OCI-LY7 (cell line): ENCODE measurements around the gene KCNQ2. TPM values are rescaled to one million over a fixed set of nuclear protein-coding genes. Genes with fewer than 3 reads are reported as not detected.

Experiments
- BruUV-seq: library from RNA; stranded (reverse); fragments of 400-500 nt; replicated peaks from 2 replicates; lab custom pipeline; 2021; lab: Mats Ljungman, UMichigan
- CTCF ChIA-PET: fragments of 300-600 bp; sonication (Branson Sonifier 250); formaldehyde crosslinking; loops from one replicate; lab custom pipeline; 2022; ENCODE audit warnings: antibody characterized with exemption; ENCODE audit not compliant: unreplicated experiment; lab: Charles Lee
- POLR2A ChIA-PET: fragments of 300-600 bp; sonication (Branson Sonifier 250); formaldehyde crosslinking; loops from one replicate; lab custom pipeline; 2022; ENCODE audit warnings: antibody characterized with exemption; lab: Charles Lee
- DNase-seq: peaks from one replicate; pipeline ENCODE4 v3.0.0-alpha.2; 2015; ENCODE audit warnings: low spot score
- H2AFZ ChIP-seq: fragments of 200-600 bp; sonication (generic), shearing (Covaris generic); 2 replicates; pipeline ENCODE4 v1.6.1; 2014; ENCODE audit warnings: mild to moderate bottlenecking, antibody characterized with exemption, low read length, moderate library complexity
- H3K27ac ChIP-seq: fragments of 200-600 bp; sonication (generic); 2 replicates; pipeline ENCODE4 v1.5.1; 2014; ENCODE audit warnings: mixed run types, low read depth, mild to moderate bottlenecking, moderate library complexity, low read length, inconsistent platforms; ENCODE audit not compliant: poor library complexity, severe bottlenecking
- H3K36me3 ChIP-seq: fragments of 200-600 bp; sonication (generic); 2 replicates; pipeline ENCODE4 v1.6.1; 2014; ENCODE audit warnings: mild to moderate bottlenecking, antibody characterized with exemption, low read length, moderate library complexity, mixed read lengths; ENCODE audit not compliant: insufficient read depth
- H3K4me1 ChIP-seq: fragments of 200-600 bp; sonication (generic); 2 replicates; pipeline ENCODE4 v1.5.1; 2014; ENCODE audit warnings: mild to moderate bottlenecking, low read length; ENCODE audit not compliant: insufficient read depth, poor library complexity, severe bottlenecking
- H3K4me2 ChIP-seq: fragments of 200-600 bp; sonication (generic); 2 replicates; pipeline ENCODE4 v1.6.1; 2014; ENCODE audit warnings: mild to moderate bottlenecking, low read length
- H3K4me3 ChIP-seq: fragments of 200-600 bp; sonication (generic); 2 replicates; pipeline ENCODE4 v1.5.1; 2014; ENCODE audit warnings: mild to moderate bottlenecking, low read depth, low read length; ENCODE audit not compliant: poor library complexity, severe bottlenecking
- H3K79me2 ChIP-seq: fragments of 200-600 bp; sonication (generic); 2 replicates; pipeline ENCODE4 v1.6.1; 2016; ENCODE audit warnings: low read depth, mild to moderate bottlenecking, low read length, moderate library complexity, mixed read lengths; ENCODE audit not compliant: insufficient read depth
- H3K9me2 ChIP-seq: fragments of 200-600 bp; sonication (generic); 2 replicates; pipeline ENCODE4 v1.6.1; 2016; ENCODE audit warnings: mild to moderate bottlenecking, low read length, mixed read lengths; ENCODE audit not compliant: insufficient read depth
- H3K9me3 ChIP-seq: fragments of 200-600 bp; sonication (generic); 2 replicates; pipeline ENCODE4 v1.6.1; 2014; ENCODE audit warnings: mild to moderate bottlenecking, mixed run types, low read length, mixed read lengths
- H4K20me1 ChIP-seq: fragments of 200-600 bp; sonication (generic); 2 replicates; pipeline ENCODE4 v1.6.1; 2014; ENCODE audit warnings: mild to moderate bottlenecking, antibody characterized with exemption, low read length, moderate library complexity, mixed read lengths; ENCODE audit not compliant: insufficient read depth
- EZH2phosphoT487 ChIP-seq: fragments of 200-600 bp; sonication (generic); IDR thresholded peaks from 2 replicates; pipeline ENCODE4 v1.6.1; 2018; ENCODE audit warnings: low read depth, borderline replicate concordance, mild to moderate bottlenecking, mixed run types, antibody characterized with exemption, low read length, moderate library complexity, mixed read lengths
- intact Hi-C: fragments of 100-400 bp; cut with micrococcal nuclease; formaldehyde crosslinking; loops from one replicate; pipeline ENCODE4 v1.10.0; 2022; ENCODE audit not compliant: unreplicated experiment
- total RNA-seq, 2 experiments: library from RNA; depleted of rRNA in 1 of 2; stranded (reverse); fragments of >200 nt in 1 of 2; shearing (Covaris generic) in 1 of 2; gene quantifications; 2 replicates each; pipeline ENCODE4 v1.2.3, GENCODE V29; 2014 to 2022
- TF ChIP-seq, protein P1 (sequence below): fragments of 200-600 bp; sonication (generic); conservative IDR thresholded peaks from 2 replicates; pipeline ENCODE4 v1.5.1; 2014; ENCODE audit warnings: mild to moderate bottlenecking, antibody characterized with exemption, low read length, moderate library complexity, mixed read lengths

The KCNQ2 gene
- total RNA-seq, 2 experiments from 2014 or later: not detected

DNA sequence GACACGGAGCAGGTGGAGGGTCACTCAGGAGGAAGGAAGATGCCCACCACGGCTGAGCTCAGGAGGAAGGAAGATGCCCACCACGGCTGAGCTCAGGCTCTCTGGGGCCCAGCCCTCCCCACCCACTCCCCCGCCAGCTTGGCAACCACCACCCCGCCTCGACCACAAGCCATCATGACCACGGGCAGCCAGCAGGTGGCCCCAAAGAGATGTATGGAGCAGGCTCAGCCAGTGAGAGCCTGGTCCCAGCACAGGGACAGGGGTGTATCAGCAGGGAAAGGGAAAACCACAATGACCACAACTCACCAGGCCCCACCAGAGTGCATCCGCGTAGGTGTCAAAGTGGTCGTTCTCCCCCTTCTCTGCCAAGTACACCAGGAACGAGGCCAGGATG is 30.4 kb downstream of the KCNQ2 start:
- Histone ChIP-seq H3K4me1 (no peaks in the 10 kb centered on the region), H3K9me3 (0 out of 2 replicates have a peak, but pooled peaks cover 5% of the 10 kb centered on the region), H3K4me2 (no peak overlapping the region), H3K79me2 (no peaks in the 10 kb centered on the region), H4K20me1 (no peaks in the 10 kb centered on the region), H3K4me3 (no peak overlapping the region), H3K36me3 (no peaks in the 10 kb centered on the region), H3K27ac (no peak overlapping the region), H3K9me2 (no peaks in the 10 kb centered on the region), H2AFZ (no peak overlapping the region)
- POLR2A ChIA-PET: interaction anchor here (0.8 kb wide), 1 partner anchor 54 kb away, joined by 4 read pairs; no protein-coding TSS in a partner anchor
- no peak for TF ChIP-seq EZH2phosphoT487
- TF ChIP-seq, protein P1, sequence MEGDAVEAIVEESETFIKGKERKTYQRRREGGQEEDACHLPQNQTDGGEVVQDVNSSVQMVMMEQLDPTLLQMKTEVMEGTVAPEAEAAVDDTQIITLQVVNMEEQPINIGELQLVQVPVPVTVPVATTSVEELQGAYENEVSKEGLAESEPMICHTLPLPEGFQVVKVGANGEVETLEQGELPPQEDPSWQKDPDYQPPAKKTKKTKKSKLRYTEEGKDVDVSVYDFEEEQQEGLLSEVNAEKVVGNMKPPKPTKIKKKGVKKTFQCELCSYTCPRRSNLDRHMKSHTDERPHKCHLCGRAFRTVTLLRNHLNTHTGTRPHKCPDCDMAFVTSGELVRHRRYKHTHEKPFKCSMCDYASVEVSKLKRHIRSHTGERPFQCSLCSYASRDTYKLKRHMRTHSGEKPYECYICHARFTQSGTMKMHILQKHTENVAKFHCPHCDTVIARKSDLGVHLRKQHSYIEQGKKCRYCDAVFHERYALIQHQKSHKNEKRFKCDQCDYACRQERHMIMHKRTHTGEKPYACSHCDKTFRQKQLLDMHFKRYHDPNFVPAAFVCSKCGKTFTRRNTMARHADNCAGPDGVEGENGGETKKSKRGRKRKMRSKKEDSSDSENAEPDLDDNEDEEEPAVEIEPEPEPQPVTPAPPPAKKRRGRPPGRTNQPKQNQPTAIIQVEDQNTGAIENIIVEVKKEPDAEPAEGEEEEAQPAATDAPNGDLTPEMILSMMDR: no peak
- CTCF ChIA-PET: no interaction called here
- no TSS peak for BruUV-seq
- no peak for DNase-seq
- intact Hi-C loops: no loop called here

DNA sequence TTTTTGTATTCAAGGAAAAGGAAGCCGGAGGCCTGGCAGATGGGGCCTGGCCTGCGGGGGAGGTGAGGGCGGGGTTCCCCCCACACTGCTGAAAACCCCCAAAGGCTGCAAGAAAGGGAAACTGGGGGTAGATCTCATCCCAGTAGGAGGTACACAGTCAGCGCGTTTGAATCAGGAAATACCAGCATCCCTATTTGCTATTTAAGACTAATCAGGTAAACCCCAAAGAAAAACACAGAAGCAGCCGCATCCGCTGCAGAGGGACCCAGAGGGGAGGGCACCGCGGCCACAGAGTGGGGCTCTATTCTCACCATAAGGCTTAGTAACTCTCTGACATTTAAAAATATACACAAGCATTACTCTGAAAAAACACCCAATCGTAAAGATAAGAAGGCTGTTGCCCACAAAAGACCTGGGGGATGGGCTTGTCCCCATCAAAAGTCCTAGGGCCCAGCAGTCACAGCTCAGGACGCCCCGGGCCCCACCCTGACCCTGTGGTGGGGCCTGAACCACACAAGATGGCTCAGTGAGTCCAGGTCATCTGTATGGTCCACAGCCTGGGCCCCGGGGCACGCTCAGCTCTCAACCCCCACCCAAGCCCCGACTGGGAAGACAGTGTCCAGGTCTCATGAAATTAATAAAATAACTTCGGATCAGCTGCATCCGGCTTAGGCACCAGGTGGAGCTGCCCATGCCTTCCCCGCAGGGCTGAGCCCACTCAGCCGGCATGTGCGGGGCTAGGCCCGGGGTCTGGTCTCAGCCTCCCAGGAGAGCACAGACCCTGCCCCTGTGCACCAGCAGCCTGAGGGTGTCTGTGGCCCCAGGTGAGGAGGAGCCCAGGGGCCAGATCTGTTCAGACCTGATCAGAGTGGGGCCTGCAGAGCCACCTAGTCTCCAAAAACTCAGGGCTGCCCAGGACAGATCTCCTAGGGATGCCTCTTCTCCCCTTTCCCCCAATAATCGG is 31.0 kb downstream of the KCNQ2 start:
- 0 out of 2 replicates have a peak, but pooled peaks cover 5% of the 10 kb centered on the region for H3K9me3 ChIP-seq
- POLR2A ChIA-PET: interaction anchor here (0.8 kb wide), 1 partner anchor 53 kb away, joined by 4 read pairs; no protein-coding TSS in a partner anchor
- intact Hi-C loops: no loop called here
- no peak overlapping the region for H3K4me2 ChIP-seq
- no peaks in the 10 kb centered on the region for H3K36me3 ChIP-seq
- no peaks in the 10 kb centered on the region for H3K9me2 ChIP-seq
- no peaks in the 10 kb centered on the region for H3K4me1 ChIP-seq
- no peak overlapping the region for H3K27ac ChIP-seq
- no TSS peak for BruUV-seq
- H4K20me1 ChIP-seq: no peaks in the 10 kb centered on the region
- H3K4me3 ChIP-seq: no peak overlapping the region
- no peaks in the 10 kb centered on the region for H3K79me2 ChIP-seq
- H2AFZ ChIP-seq: no peak overlapping the region
- TF ChIP-seq EZH2phosphoT487: no peak
- TF ChIP-seq, protein P1: no peak
- CTCF ChIA-PET: no interaction called here
- no peak for DNase-seq
